Endothelial cell of umbilical vein (primary cell): ENCODE data around the gene SAMD10. TPM values are rescaled to one million over a fixed set of nuclear protein-coding genes. Genes with fewer than 3 reads are reported as not detected.

Experiments
- BruUV-seq: library from RNA; stranded (reverse); fragments of 400-500 nt; replicated peaks from 2 replicates; lab custom pipeline; 2021; lab: Mats Ljungman, UMichigan
- CTCF ChIA-PET: fragments of 300-600, 350-600 bp; sonication (Branson Sonifier 250); formaldehyde crosslinking; loops from one replicate; lab custom pipeline; 2021; ENCODE audit warnings: antibody characterized with exemption, inconsistent platforms; lab: Charles Lee
- POLR2A ChIA-PET: fragments of 300-600, 350-600 bp; sonication (Branson Sonifier 250); formaldehyde crosslinking; loops from one replicate; lab custom pipeline; 2021; ENCODE audit warnings: antibody characterized with exemption, inconsistent platforms; lab: Charles Lee
- DNase-seq: peaks from one replicate; pipeline ENCODE4 v3.0.0-alpha.2; 2011; ENCODE audit warnings: low read depth, low spot score
- FAIRE-seq: peaks from 2 replicates; lab custom pipeline; 2011; peaks lifted over from hg19 to GRCh38; lab: Jason Lieb, UNC
- H2AFZ ChIP-seq: 2 replicates; pipeline ENCODE4 v1.6.0; 2012; ENCODE audit warnings: low read depth, low read length, control low read depth, inconsistent platforms
- H3K27ac ChIP-seq: 2 replicates; pipeline ENCODE4 v1.5.1; 2011; ENCODE audit warnings: low read depth, mild to moderate bottlenecking, control low read depth, low read length, moderate library complexity; ENCODE audit not compliant: insufficient read depth
- H3K27me3 ChIP-seq, 2 experiments: 2 replicates each; pipeline versions ENCODE4 v1.6.0 to v1.6.1; 2011; ENCODE audit warnings: low read length in 2 of 2, mixed read lengths in 1 of 2; ENCODE audit not compliant: control insufficient read depth in 2 of 2, insufficient read depth in 2 of 2
- H3K36me3 ChIP-seq, 2 experiments: 2 replicates in 1 of 2; 3 replicates in 1 of 2; pipeline ENCODE4 v1.5.1; 2011; ENCODE audit warnings: low read length in 2 of 2, mild to moderate bottlenecking in 1 of 2, moderate library complexity in 1 of 2; ENCODE audit not compliant: control insufficient read depth in 2 of 2, insufficient read depth in 2 of 2; ENCODE audit errors: extremely low read depth in 1 of 2
- H3K4me1 ChIP-seq: 3 replicates; pipeline ENCODE4 v1.5.1; 2011; ENCODE audit warnings: mild to moderate bottlenecking, low read length; ENCODE audit not compliant: control insufficient read depth, insufficient read depth; ENCODE audit errors: extremely low read depth
- H3K4me2 ChIP-seq: 2 replicates; pipeline ENCODE4 v1.6.1; 2011; ENCODE audit warnings: low read length, control low read depth, mixed read lengths; ENCODE audit not compliant: insufficient read depth
- H3K4me3 ChIP-seq, 3 experiments: fragments of 200-600 bp in 1 of 3; sonication (generic), shearing (Covaris generic) in 1 of 3; replicated peaks in 1 of 3; 2 replicates each; pipeline ENCODE4 v1.5.1; 2011 to 2016; ENCODE audit warnings: control low read depth in 3 of 3, low read length in 3 of 3, mild to moderate bottlenecking in 2 of 3, inconsistent platforms in 1 of 3, low read depth in 1 of 3, moderate library complexity in 1 of 3; ENCODE audit not compliant: insufficient read depth in 1 of 3
- H3K79me2 ChIP-seq: 2 replicates; pipeline ENCODE4 v1.6.0; 2012; ENCODE audit warnings: low read length, inconsistent platforms; ENCODE audit not compliant: control insufficient read depth, insufficient read depth
- H3K9ac ChIP-seq: replicated peaks from 2 replicates; pipeline ENCODE3; 2011; ENCODE audit warnings: low read length, control low read depth; ENCODE audit not compliant: insufficient read depth; ENCODE audit errors: extremely low read depth
- H3K9me1 ChIP-seq: replicated peaks from 3 replicates; pipeline ENCODE4 v1.6.0; 2011; ENCODE audit warnings: mild to moderate bottlenecking, low read length; ENCODE audit not compliant: control insufficient read depth, insufficient read depth; ENCODE audit errors: extremely low read depth
- H3K9me3 ChIP-seq: replicated peaks from 2 replicates; pipeline ENCODE4 v1.5.1; 2012; ENCODE audit warnings: low read length, inconsistent platforms; ENCODE audit not compliant: control insufficient read depth, insufficient read depth
- H4K20me1 ChIP-seq: replicated peaks from 2 replicates; pipeline ENCODE3; 2011; ENCODE audit warnings: mild to moderate bottlenecking, low read length; ENCODE audit not compliant: control insufficient read depth, insufficient read depth; ENCODE audit errors: extremely low read depth
- CTCF ChIP-seq, 2 donors: IDR thresholded peaks; 1 replicate in 1 of 2; 2 replicates in 1 of 2; pipeline ENCODE4 v1.5.1; 2011; ENCODE audit warnings: low read length in 2 of 2, mild to moderate bottlenecking in 2 of 2, moderate library complexity in 2 of 2, control low read depth in 1 of 2, inconsistent platforms in 1 of 2, low read depth in 1 of 2; ENCODE audit not compliant: insufficient read depth in 1 of 2; ENCODE audit errors: extremely low read depth in 1 of 2
- EZH2 ChIP-seq: IDR thresholded peaks from 2 replicates; pipeline ENCODE4 v1.6.1; 2012; ENCODE audit warnings: borderline replicate concordance, low read depth, mild to moderate bottlenecking, moderate library complexity, low read length, inconsistent platforms; ENCODE audit not compliant: severe bottlenecking
- FOS ChIP-seq: IDR thresholded peaks from 2 replicates; pipeline ENCODE4 v1.6.1; 2011; ENCODE audit warnings: mild to moderate bottlenecking, low read length, moderate library complexity, borderline replicate concordance; ENCODE audit not compliant: insufficient read depth
- GATA2 ChIP-seq: IDR thresholded peaks from 2 replicates; pipeline ENCODE4 v1.7.0; 2011; ENCODE audit warnings: low read depth, mild to moderate bottlenecking, moderate library complexity, mixed read lengths, low read length; ENCODE audit not compliant: insufficient read length, insufficient read depth
- JUN ChIP-seq: IDR thresholded peaks from 2 replicates; pipeline ENCODE4 v1.6.1; 2011; ENCODE audit warnings: borderline replicate concordance, low read depth; ENCODE audit not compliant: insufficient read length, insufficient read depth
- MYC ChIP-seq: IDR thresholded peaks from one replicate; pipeline ENCODE4 v1.6.1; 2011; ENCODE audit warnings: mild to moderate bottlenecking, low read depth, low read length
- POLR2A ChIP-seq: IDR thresholded peaks from 2 replicates; pipeline ENCODE4 v1.6.1; 2012; ENCODE audit warnings: low read depth, mild to moderate bottlenecking, control low read depth, low read length
- POLR2AphosphoS5 ChIP-seq: IDR thresholded peaks from 2 replicates; pipeline ENCODE4 v1.6.1; 2012; ENCODE audit warnings: low read depth, mild to moderate bottlenecking, control low read depth, low read length, moderate library complexity; ENCODE audit not compliant: insufficient read depth
- dilution Hi-C: fragments of 300-500 bp; cut with MboI; formaldehyde crosslinking; loops from one replicate; pipeline ENCODE4 v1.15.0; 2019; ENCODE audit warnings: low sequenced_read_pairs; ENCODE audit not compliant: extremely low pct_ligation_motif_present
- intact Hi-C: fragments of 100-400 bp; cut with micrococcal nuclease; formaldehyde crosslinking; loops from one replicate; pipeline ENCODE4 v1.10.0; 2022
- polyA plus RNA-seq, 4 experiments: library from polyadenylated mRNA; depleted of rRNA in 3 of 4; stranded (reverse) in 3 of 4; unstranded in 1 of 4; fragments of >200 nt; gene quantifications; 2 replicates each; pipeline versions ENCODE4 v1.2.1 to v1.2.3, GENCODE V29; 2011 to 2012; ENCODE audit warnings: missing spikeins in 1 of 4
- total RNA-seq: library from RNA; stranded (reverse); gene quantifications from 2 replicates; pipeline ENCODE4 v1.2.3, GENCODE V29; 2021
- TF ChIP-seq, protein P1 (sequence below): IDR thresholded peaks from 2 replicates; pipeline ENCODE4 v1.6.1; 2011; ENCODE audit not compliant: insufficient read depth, insufficient read length

Gene SAMD10
- total and polyA plus RNA-seq, 2 donors (not counting 3 experiments of a cell fraction or from before 2014, with no cell fraction given), result 4.7 to 5.3 TPM

DNA sequence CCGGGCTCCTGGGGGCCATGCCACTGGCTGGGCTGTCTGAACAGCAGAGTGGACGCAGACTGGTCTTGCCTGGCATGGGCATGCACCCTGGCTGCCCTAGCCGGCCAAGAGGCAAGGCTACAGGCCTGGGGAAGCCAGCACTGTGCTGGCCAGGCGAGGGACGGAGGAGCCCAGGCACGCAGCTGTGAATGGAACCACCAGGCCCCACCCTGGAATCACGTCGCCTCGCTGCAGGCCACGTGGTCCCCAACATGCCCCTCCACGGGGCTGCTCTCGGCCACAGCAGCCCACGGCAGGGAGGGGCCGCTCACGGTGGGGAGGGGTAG lies 27.3 kb downstream of the SAMD10 start:
- DNase-seq, result no peak
- H3K36me3 ChIP-seq, result peaks cover 0 to 4% of the 10 kb centered on the region in 2 experiments
- TF ChIP-seq, protein P1, sequence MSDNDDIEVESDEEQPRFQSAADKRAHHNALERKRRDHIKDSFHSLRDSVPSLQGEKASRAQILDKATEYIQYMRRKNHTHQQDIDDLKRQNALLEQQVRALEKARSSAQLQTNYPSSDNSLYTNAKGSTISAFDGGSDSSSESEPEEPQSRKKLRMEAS, result no peak
- H3K27ac ChIP-seq, result no peak overlapping the region
- H3K4me1 ChIP-seq, result peaks cover 19% of the 10 kb centered on the region
- intact Hi-C loops (no loop called here), dilution Hi-C loops (no loop called here)
- no peak overlapping the region for H3K9ac ChIP-seq
- no peak overlapping the region for H3K4me2 ChIP-seq
- H3K9me3 ChIP-seq, result no peaks in the 10 kb centered on the region
- CTCF ChIA-PET, result no interaction called here
- no peaks in the 10 kb centered on the region for H3K9me1 ChIP-seq
- H2AFZ ChIP-seq, result no peak overlapping the region
- BruUV-seq, result no TSS peak
- H3K4me3 ChIP-seq, result no peak overlapping the region
- H3K79me2 ChIP-seq, result peaks cover 67% of the 10 kb centered on the region
- no peaks in the 10 kb centered on the region for H4K20me1 ChIP-seq
- FAIRE-seq, result no peak
- POLR2A ChIA-PET, result no interaction called here
- H3K27me3 ChIP-seq, result no peaks in the 10 kb centered on the region

DNA sequence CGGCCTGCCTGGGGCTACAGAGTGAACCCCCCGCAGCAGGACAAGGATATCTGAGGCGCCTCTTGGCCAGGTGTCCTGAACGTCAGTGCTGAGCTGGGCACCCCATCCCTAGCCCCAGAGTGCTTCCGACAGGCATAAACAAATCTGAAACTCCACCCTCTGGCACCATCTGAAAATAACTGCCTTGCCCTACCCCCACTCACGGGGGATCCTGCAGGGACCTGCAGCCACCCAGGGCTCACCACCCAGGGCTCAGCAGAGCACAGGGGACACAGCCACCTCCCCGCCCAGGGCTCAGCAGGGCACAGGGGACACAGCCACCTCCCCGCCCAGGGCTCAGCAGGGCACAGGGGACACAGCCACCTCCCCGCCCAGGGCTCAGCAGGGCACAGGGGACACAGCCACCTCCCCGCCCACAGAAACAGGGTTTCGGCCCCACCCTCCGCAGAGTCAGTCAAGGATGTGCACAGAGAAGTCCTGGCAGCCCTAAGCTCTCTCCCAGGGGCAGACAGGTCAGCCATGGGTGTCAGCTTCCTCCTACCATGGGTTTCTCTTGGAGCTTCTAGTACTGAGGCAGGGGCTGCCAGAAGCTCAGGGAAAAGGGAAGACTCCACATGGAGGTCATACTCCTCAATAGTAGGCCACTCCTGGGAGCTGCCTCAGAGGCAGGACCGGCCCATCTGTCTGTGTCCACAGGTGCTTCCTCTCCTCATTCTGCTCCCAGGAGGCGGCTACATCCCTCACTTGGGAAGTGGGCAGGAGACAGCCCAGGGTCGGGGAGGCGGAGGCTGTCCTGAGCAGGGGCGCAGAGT lies 27.8 kb downstream of the SAMD10 start:
- no peak for DNase-seq

More for the DNA sequence above, 27.8 kb downstream of the SAMD10 start:
- ChIA-PET POLR2A (interaction anchor here (0.6 kb wide), 1 partner anchor 20 kb away, joined by 6 read pairs; no protein-coding TSS in a partner anchor), CTCF (interaction anchor here (0.9 kb wide), 1 partner anchor 413 kb away, joined by 4 read pairs; no protein-coding TSS in a partner anchor)
- no peak overlapping the region for H3K9ac ChIP-seq
- peaks cover 14% of the 10 kb centered on the region for H3K4me1 ChIP-seq
- no peaks in the 10 kb centered on the region for H4K20me1 ChIP-seq
- no peak overlapping the region for H2AFZ ChIP-seq
- no TSS peak for BruUV-seq
- peaks cover 69% of the 10 kb centered on the region for H3K79me2 ChIP-seq
- H3K9me1 ChIP-seq, result no peaks in the 10 kb centered on the region
- dilution Hi-C loops (no loop called here), intact Hi-C loops (no loop called here)
- H3K4me2 ChIP-seq, result no peak overlapping the region
- no peaks in the 10 kb centered on the region for H3K27me3 ChIP-seq
- no peak for FAIRE-seq
- H3K27ac ChIP-seq, result no peak overlapping the region
- TF ChIP-seq EZH2 (no peak), CTCF (IDR thresholded peaks at IDR 0.05; ENCODE audit: extremely low read depth in 1 of 2, insufficient read depth in 1 of 2, low read depth in 1 of 2, low read length in 2 of 2) (no peak), JUN (no peak), POLR2A (no peak), GATA2 (no peak), FOS (no peak), MYC (no peak), POLR2AphosphoS5 (no peak)
- TF ChIP-seq, protein P1, result no peak
- no peak overlapping the region for H3K4me3 ChIP-seq
- H3K36me3 ChIP-seq, result peaks cover 0 to 4% of the 10 kb centered on the region in 2 experiments
- no peaks in the 10 kb centered on the region for H3K9me3 ChIP-seq
